Esophagus muscularis mucosa (tissue), 3 donors: ENCODE results near the gene WNT7B.

ENCODE experiments used
- POLR2AphosphoS5 ChIP-seq, 2 donors: sonication (generic); formaldehyde crosslinking; IDR thresholded peaks; one replicate each; pipeline ENCODE4 v1.6.1; 2017; ENCODE audit warnings: antibody characterized with exemption in 2 of 2
- TF ChIP-seq, protein P1 (sequence below), 3 experiments: fragments of 200-600 bp in 2 of 3; fragments of 450-650 bp in 1 of 3; sonication (generic) in 2 of 3; IDR thresholded peaks; one replicate each; pipeline ENCODE4 v1.5.1; 2017 to 2019; ENCODE audit warnings: antibody characterized with exemption in 3 of 3, mild to moderate bottlenecking in 2 of 3, moderate library complexity in 1 of 3

GRCh38 chr22:45910928-45911467, 66.0 kb downstream of the WNT7B start:
- TF ChIP-seq, protein P1, sequence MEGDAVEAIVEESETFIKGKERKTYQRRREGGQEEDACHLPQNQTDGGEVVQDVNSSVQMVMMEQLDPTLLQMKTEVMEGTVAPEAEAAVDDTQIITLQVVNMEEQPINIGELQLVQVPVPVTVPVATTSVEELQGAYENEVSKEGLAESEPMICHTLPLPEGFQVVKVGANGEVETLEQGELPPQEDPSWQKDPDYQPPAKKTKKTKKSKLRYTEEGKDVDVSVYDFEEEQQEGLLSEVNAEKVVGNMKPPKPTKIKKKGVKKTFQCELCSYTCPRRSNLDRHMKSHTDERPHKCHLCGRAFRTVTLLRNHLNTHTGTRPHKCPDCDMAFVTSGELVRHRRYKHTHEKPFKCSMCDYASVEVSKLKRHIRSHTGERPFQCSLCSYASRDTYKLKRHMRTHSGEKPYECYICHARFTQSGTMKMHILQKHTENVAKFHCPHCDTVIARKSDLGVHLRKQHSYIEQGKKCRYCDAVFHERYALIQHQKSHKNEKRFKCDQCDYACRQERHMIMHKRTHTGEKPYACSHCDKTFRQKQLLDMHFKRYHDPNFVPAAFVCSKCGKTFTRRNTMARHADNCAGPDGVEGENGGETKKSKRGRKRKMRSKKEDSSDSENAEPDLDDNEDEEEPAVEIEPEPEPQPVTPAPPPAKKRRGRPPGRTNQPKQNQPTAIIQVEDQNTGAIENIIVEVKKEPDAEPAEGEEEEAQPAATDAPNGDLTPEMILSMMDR (IDR thresholded peaks at IDR 0.05), result no peak
- no peak for TF ChIP-seq POLR2AphosphoS5 (IDR thresholded peaks at IDR 0.05)
